Cardiac muscle cell (in vitro differentiated cells and primary cell): ENCODE measurements around the gene ZNF217. TPM values are rescaled to one million over a fixed set of nuclear protein-coding genes. Genes with fewer than 3 reads are reported as not detected.

Experiments
- DNase-seq, 2 donors: peaks; one replicate each; pipeline versions ENCODE4 v3.0.0 to v3.0.0-alpha.2; 2010 to 2017; ENCODE audit warnings: low read depth in 1 of 2, low spot score in 1 of 2
- H3K27ac ChIP-seq: fragments of 200-600 bp; sonication (generic); 2 replicates; pipeline ENCODE4 v1.5.1; 2016
- H3K27me3 ChIP-seq: fragments of 200-600 bp; sonication (generic); 2 replicates; pipeline ENCODE4 v1.6.0; 2016; ENCODE audit warnings: control low read depth
- H3K36me3 ChIP-seq: fragments of 200-600 bp; sonication (generic); 2 replicates; pipeline ENCODE4 v1.5.1; 2016; ENCODE audit warnings: control low read depth
- H3K4me1 ChIP-seq: fragments of 200-600 bp; sonication (generic); 2 replicates; pipeline ENCODE4 v1.8.1; 2017; ENCODE audit warnings: low read depth, mild to moderate bottlenecking, mixed run types
- H3K4me3 ChIP-seq: fragments of 200-600 bp; sonication (generic); 2 replicates; pipeline ENCODE4 v1.5.1; 2016; ENCODE audit warnings: mild to moderate bottlenecking
- H3K9me3 ChIP-seq: fragments of 200-600 bp; sonication (generic); 2 replicates; pipeline ENCODE4 v1.5.1; 2017; ENCODE audit warnings: low read depth, mild to moderate bottlenecking, control low read depth
- polyA plus RNA-seq: library from polyadenylated mRNA; unstranded; fragments of >200 nt; fragmentation: Nextera tagmentation; extraction: Ambion mirVana; gene quantifications from 2 replicates; pipeline ENCODE4 v1.2.1, GENCODE V29; 2016
- total RNA-seq: library from RNA; depleted of rRNA; stranded (reverse); fragments of >200 nt; gene quantifications from 2 replicates; pipeline ENCODE4 v1.2.3, GENCODE V29; 2016
- TF ChIP-seq, protein P1 (sequence below): IDR thresholded peaks from 2 replicates; pipeline ENCODE4 v1.5.1; 2012; ENCODE audit warnings: low read depth, mild to moderate bottlenecking, low read length

ZNF217 gene
- total and polyA plus RNA-seq, 2 experiments from 2014 or later: 6.1 to 26.3 TPM

DNA sequence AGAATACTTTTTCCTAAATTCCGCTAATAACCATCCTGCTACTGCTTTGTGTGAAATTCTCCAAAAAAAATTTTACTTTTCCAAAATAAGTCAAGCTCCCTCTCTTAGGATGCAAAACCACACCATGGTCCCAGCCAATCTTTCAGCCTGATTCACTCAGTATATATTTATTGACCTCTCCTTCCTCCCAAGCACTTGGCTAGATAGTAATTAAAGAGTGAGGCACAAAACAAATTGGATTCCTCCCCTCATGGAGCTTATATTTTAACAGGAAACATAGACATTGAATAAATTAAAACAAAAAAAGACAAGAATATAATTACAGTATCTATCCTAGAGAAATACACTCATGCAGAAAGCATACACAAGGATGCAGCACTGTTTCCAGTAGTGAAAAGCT is 9.0 kb upstream of the ZNF217 start:
- Histone ChIP-seq H3K4me1 (peaks cover 7% of the 10 kb centered on the region), H3K27ac (no peak overlapping the region), H3K4me3 (no peak overlapping the region), H3K36me3 (no peaks in the 10 kb centered on the region), H3K9me3 (no peaks in the 10 kb centered on the region), H3K27me3 (no peaks in the 10 kb centered on the region)
- TF ChIP-seq, protein P1, sequence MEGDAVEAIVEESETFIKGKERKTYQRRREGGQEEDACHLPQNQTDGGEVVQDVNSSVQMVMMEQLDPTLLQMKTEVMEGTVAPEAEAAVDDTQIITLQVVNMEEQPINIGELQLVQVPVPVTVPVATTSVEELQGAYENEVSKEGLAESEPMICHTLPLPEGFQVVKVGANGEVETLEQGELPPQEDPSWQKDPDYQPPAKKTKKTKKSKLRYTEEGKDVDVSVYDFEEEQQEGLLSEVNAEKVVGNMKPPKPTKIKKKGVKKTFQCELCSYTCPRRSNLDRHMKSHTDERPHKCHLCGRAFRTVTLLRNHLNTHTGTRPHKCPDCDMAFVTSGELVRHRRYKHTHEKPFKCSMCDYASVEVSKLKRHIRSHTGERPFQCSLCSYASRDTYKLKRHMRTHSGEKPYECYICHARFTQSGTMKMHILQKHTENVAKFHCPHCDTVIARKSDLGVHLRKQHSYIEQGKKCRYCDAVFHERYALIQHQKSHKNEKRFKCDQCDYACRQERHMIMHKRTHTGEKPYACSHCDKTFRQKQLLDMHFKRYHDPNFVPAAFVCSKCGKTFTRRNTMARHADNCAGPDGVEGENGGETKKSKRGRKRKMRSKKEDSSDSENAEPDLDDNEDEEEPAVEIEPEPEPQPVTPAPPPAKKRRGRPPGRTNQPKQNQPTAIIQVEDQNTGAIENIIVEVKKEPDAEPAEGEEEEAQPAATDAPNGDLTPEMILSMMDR: no peak
- no peak for DNase-seq

DNA sequence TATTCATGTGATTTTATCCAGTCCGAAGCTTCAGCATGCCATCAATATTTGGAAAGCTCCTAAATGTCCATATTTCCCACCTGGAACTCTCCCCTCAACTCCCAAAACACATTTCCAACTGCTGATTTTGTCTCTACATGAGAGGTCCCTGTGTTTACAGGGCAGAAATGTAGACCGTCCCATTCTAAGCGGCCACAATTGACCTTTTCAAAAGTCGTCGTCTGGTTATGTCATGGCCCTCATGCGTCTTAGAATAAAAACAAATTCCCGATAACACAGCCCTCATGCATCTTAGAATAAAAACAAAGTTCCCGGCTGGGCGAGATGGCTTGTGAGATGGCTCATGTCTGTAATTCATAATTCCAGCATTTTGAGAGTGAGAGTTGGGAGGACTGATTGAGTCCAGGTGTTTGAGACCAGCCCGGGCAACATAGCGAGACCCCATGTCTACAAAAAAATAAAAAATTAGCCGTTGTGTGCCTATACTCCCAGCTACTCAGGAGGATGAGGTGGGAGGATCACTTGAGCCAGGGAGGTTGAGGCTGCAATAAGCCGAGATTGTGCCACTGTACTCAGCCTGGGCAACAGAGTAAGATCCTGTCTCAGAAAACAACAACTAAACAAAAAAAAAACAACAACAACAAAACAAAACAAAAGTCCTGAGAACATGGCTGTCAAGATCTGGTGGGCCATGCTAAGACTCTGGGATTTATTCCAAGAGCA is 6.4 kb upstream of the ZNF217 start:
- TF ChIP-seq, protein P1: no peak
- Histone ChIP-seq H3K4me3 (no peak overlapping the region), H3K27ac (peak overlapping the region; percentile 43), H3K36me3 (no peaks in the 10 kb centered on the region), H3K9me3 (no peaks in the 10 kb centered on the region), H3K27me3 (no peaks in the 10 kb centered on the region), H3K4me1 (peaks cover 29% of the 10 kb centered on the region)
- DNase-seq: no peak

DNA sequence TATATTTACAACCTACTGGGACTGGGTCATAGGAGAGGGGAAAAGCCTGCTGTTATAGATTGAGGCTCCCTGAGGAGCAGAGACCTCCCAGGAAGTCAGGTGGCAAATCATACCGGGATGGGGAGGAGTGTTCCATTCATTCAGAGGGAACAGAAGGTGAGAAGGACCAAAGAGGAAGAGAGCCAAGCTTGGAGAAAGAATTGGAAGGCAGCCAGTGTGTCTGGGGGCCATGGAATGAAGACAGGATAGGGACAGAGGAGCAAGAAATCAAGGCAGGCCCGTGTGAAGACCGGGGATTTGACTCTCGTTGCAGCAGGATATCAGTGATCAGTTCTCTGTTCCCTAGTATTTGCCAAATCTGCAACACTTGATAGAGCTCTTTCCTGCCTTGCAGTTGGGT is 5.7 kb upstream of the ZNF217 start:
- Histone ChIP-seq H3K4me3 (no peak overlapping the region), H3K27ac (no peak overlapping the region), H3K4me1 (peaks cover 32% of the 10 kb centered on the region), H3K27me3 (no peaks in the 10 kb centered on the region), H3K9me3 (no peaks in the 10 kb centered on the region), H3K36me3 (no peaks in the 10 kb centered on the region)
- DNase-seq: no peak
- TF ChIP-seq, protein P1: no peak

DNA sequence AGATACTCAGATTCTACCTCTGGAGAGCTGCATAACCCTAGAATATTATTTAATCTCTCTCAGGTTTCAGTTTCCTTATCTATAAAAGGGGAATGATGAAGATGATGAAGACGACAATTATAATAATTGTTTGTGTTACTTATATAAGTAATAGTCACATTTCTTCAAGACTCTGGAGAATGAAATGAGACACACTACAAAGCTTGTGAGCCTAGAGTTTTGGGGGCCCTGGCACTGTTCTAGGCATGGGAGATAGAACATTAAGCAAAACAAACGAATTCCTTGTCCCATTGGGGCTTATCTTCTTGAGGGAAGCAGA is 5.4 kb upstream of the ZNF217 start:
- TF ChIP-seq, protein P1: no peak
- Histone ChIP-seq H3K4me3 (no peak overlapping the region), H3K4me1 (peaks cover 32% of the 10 kb centered on the region), H3K36me3 (no peaks in the 10 kb centered on the region), H3K9me3 (no peaks in the 10 kb centered on the region), H3K27ac (no peak overlapping the region), H3K27me3 (no peaks in the 10 kb centered on the region)
- no peak for DNase-seq

DNA sequence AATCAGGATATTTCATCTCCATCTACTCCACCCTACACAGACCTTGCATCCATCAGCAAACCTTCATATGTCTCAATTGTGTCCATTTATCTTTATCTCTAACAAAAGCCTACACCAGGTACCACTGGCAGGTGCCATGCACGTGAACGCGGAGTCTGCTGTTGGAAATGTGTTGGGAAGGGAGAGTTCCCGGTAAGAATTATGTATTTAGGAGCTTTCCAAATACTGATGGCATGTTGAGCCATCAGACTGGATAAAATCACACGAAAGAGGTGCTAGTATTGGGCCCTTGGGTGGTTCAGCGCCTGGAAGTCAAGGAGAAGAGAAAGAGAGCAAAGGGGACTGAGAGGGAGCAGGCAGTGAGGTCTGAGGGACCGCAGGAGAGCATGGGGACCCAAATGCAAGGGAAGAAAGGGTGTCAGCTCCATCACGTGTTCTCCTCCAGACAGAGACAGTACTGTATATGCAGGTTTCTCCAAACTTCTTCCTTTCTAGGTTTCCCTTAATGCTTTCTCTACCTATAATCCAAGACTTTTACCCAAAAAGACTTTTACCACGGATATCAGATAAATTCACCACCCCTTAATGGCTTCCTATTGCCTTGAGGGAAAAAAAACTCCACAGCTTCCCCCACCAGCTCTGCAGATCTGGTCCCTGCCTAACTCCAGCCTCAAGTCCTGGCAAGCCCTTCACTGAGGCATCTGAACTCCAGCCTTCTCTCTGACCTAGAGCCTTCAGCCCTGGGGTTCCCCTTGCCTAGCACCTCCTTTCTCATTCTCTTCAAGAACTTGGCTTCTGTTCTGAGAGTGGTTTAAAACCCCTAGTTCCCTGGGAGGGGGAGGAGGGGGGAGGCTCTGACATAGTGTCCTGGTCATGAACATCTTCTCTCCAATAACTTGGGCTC is 4.8 kb upstream of the ZNF217 start:
- H3K4me3 ChIP-seq: no peak overlapping the region
- H3K36me3 ChIP-seq: no peaks in the 10 kb centered on the region
- no peaks in the 10 kb centered on the region for H3K9me3 ChIP-seq
- H3K27ac ChIP-seq: no peak overlapping the region
- H3K27me3 ChIP-seq: no peaks in the 10 kb centered on the region
- TF ChIP-seq, protein P1: no peak
- H3K4me1 ChIP-seq: peaks cover 32% of the 10 kb centered on the region
- no peak for DNase-seq
